MM.1S (cell line): ENCODE data around the gene DACT2.

ENCODE experiments used
- EZH2 ChIP-seq: fragments of 300-600 bp; sonication (generic); optimal IDR thresholded peaks from 2 replicates; pipeline ENCODE3; 2017; ENCODE audit warnings: low read depth, mild to moderate bottlenecking, antibody characterized with exemption, low read length, mixed read lengths
- TF ChIP-seq, protein P1 (sequence below): fragments of 300-600 bp; sonication (generic); IDR thresholded peaks from 2 replicates; pipeline ENCODE4 v1.5.1; 2016; ENCODE audit warnings: antibody characterized with exemption, low read length, mixed read lengths

DNA sequence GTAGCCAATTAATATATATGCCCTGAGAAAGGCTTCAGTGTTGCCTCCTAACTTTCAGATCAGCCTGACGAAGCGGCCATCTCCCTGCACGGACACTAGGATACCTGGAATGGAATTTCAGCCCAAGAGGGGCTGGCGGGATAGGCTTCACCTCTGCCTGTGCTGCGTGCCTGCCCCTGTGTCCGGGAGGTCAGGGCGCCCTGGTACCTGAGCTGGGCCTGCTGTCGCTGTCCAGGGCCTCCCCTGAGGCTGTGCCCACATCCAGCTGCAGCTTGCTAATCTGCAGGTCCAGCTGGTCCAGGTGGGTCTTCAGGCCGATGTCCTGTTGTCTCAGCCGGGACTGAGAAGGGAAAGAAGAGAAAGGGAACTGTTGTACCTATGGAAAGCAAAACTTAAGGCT lies 8.6 kb downstream of the DACT2 start:
- TF ChIP-seq EZH2 = no peak
- TF ChIP-seq, protein P1, sequence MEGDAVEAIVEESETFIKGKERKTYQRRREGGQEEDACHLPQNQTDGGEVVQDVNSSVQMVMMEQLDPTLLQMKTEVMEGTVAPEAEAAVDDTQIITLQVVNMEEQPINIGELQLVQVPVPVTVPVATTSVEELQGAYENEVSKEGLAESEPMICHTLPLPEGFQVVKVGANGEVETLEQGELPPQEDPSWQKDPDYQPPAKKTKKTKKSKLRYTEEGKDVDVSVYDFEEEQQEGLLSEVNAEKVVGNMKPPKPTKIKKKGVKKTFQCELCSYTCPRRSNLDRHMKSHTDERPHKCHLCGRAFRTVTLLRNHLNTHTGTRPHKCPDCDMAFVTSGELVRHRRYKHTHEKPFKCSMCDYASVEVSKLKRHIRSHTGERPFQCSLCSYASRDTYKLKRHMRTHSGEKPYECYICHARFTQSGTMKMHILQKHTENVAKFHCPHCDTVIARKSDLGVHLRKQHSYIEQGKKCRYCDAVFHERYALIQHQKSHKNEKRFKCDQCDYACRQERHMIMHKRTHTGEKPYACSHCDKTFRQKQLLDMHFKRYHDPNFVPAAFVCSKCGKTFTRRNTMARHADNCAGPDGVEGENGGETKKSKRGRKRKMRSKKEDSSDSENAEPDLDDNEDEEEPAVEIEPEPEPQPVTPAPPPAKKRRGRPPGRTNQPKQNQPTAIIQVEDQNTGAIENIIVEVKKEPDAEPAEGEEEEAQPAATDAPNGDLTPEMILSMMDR = no peak
